ENCODE data around the gene PHAF1.

Gene PHAF1

GRCh38 chr16:67109407-67110135, at the start of gene PHAF1:
PHAF1 (plus strand) TSS chr16:67109941; CDS start chr16:67110176, 235 bp downstream.
- DNase-seq (ENCODE audit: low read depth): peak; percentile 89

- no peak for DNase-seq (ENCODE audit: low read depth)
These were observed 46.7 kb upstream of the PHAF1 start for GRCh38 chr16:67063008-67063407.

GRCh38 chr16:67068212-67068753, 41.5 kb upstream of the PHAF1 start:
- peak; percentile 48 for DNase-seq (ENCODE audit: low read depth)

- DNase-seq (ENCODE audit: low read depth): peak; percentile 39
These were observed 38.2 kb upstream of the PHAF1 start for GRCh38 chr16:67071476-67072048.

- DNase-seq (ENCODE audit: low read depth): no peak
These were observed 34.4 kb upstream of the PHAF1 start for GRCh38 chr16:67075331-67075730.

- DNase-seq (ENCODE audit: low read depth): no peak
These were observed 31.9 kb upstream of the PHAF1 start for GRCh38 chr16:67077871-67078270.

GRCh38 chr16:67082100-67082499, 27.6 kb upstream of the PHAF1 start:
- DNase-seq (ENCODE audit: low read depth): no peak

- DNase-seq (ENCODE audit: low read depth): peak; percentile 51
These were observed 26.9 kb upstream of the PHAF1 start for GRCh38 chr16:67082891-67083290.

- DNase-seq (ENCODE audit: low read depth): no peak
These were observed 25.3 kb upstream of the PHAF1 start for GRCh38 chr16:67084345-67085028.

- peak; percentile 44 for DNase-seq (ENCODE audit: low read depth)
These were observed 22.9 kb upstream of the PHAF1 start for GRCh38 chr16:67086822-67087221.

GRCh38 chr16:67087291-67087690, 22.4 kb upstream of the PHAF1 start:
- DNase-seq (ENCODE audit: low read depth): no peak

GRCh38 chr16:67087803-67088202, 21.9 kb upstream of the PHAF1 start:
- DNase-seq (ENCODE audit: low read depth): no peak

GRCh38 chr16:67088551-67088950, 21.2 kb upstream of the PHAF1 start:
- DNase-seq (ENCODE audit: low read depth): no peak

GRCh38 chr16:67089101-67089500, 20.6 kb upstream of the PHAF1 start:
- no peak for DNase-seq (ENCODE audit: low read depth)

GRCh38 chr16:67091906-67092566, 17.7 kb upstream of the PHAF1 start:
- peak; percentile 97 for DNase-seq (ENCODE audit: low read depth)

- DNase-seq (ENCODE audit: low read depth): no peak
These were observed 16.5 kb upstream of the PHAF1 start for GRCh38 chr16:67093098-67093726.

- DNase-seq (ENCODE audit: low read depth): no peak
These were observed 11.1 kb upstream of the PHAF1 start for GRCh38 chr16:67098599-67098998.

- no peak for DNase-seq (ENCODE audit: low read depth)
These were observed 9.0 kb upstream of the PHAF1 start for GRCh38 chr16:67100569-67101310.

GRCh38 chr16:67101311-67102082, 8.2 kb upstream of the PHAF1 start:
- peak; percentile 85 for DNase-seq (ENCODE audit: low read depth)

GRCh38 chr16:67104061-67104460, 5.7 kb upstream of the PHAF1 start:
- peak; percentile 54 for DNase-seq (ENCODE audit: low read depth)

All from EH (cell line).